Activated CD4-positive, alpha-beta memory T cell treated with anti-CD3 and anti-CD28 coated beads, Interleukin-2, amount 10 ng/mL, durations not matched to agents 7 days and 5 days (primary cell): ENCODE measurements around the gene FITM1. TPM values are rescaled to one million over a fixed set of nuclear protein-coding genes. Genes with fewer than 3 reads are reported as not detected.

Experiments used
- CTCF ChIA-PET: fragments of 350-600 bp; sonication (Branson Sonifier 250); formaldehyde crosslinking; loops from one replicate; lab custom pipeline; 2021; ENCODE audit warnings: antibody characterized with exemption, inconsistent platforms; lab: Charles Lee
- POLR2A ChIA-PET: fragments of 350-600 bp; sonication (Branson Sonifier 250); formaldehyde crosslinking; loops from one replicate; lab custom pipeline; 2021; ENCODE audit warnings: antibody characterized with exemption; lab: Charles Lee
- DNase-seq: peaks from one replicate; pipeline ENCODE4 v3.0.0-alpha.2; 2020
- H3K27ac Mint-ChIP-seq: one replicate; pipeline ENCODE4 v1.8.0; 2021; ENCODE audit warnings: mild to moderate bottlenecking, mixed read lengths
- H3K27me3 Mint-ChIP-seq: one replicate; pipeline ENCODE4 v1.8.0; 2021; ENCODE audit warnings: mixed read lengths
- H3K36me3 Mint-ChIP-seq: one replicate; pipeline ENCODE4 v1.8.0; 2021; ENCODE audit warnings: low read depth, mixed read lengths
- H3K4me1 Mint-ChIP-seq: one replicate; pipeline ENCODE4 v1.8.0; 2021; ENCODE audit warnings: mixed read lengths
- H3K4me3 Mint-ChIP-seq: one replicate; pipeline ENCODE4 v1.8.0; 2021; ENCODE audit warnings: mild to moderate bottlenecking, mixed read lengths
- H3K9me3 Mint-ChIP-seq: one replicate; pipeline ENCODE4 v1.8.0; 2021; ENCODE audit warnings: mixed read lengths
- total RNA-seq, 2 experiments: library from RNA; stranded (reverse); gene quantifications; one replicate each; pipeline ENCODE4 v1.2.3, GENCODE V29; 2021

Gene FITM1
- total RNA-seq, 2 experiments from 2014 or later, result 1.3 to 1.4 TPM

DNA sequence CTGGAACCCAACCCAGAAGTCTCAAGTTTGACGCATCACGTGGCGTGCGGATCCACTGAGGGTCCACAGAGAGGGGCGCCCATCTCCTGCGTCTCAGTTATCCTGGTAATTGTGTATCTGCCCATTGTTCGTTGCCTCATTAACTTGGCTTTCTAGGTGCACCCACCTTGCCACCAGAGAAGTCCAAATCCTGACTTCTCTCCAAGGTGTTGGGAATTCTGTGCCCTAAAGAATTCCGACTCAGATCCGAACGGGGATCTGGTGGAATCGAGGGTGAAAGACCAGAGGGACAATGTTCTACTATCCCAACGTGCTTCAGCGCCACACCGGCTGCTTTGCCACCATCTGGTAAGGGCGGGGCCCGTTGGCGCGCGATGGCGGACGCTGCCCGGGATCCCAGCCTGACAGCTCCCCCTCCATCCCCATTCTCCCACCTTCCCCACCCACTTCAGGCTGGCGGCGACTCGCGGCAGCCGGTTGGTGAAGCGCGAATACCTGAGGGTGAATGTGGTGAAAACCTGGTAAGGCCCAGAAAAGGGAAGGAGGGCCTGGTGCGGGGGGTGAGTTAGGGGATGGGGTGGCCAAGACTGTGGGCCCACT, 41.9 kb downstream of the FITM1 start:
- POLR2A ChIA-PET, result interaction anchor here (0.6 to 21.9 kb wide), 5 partner anchors 6 to 63 kb away, joined by 3 to 456 read pairs (median 8); partner anchors contain the start of genes DCAF11, IPO4, IRF9 and REC8
- Mint-ChIP-seq H3K27me3 (no peaks in the 10 kb centered on the region), H3K36me3 (peaks cover 62% of the 10 kb centered on the region), H3K4me3 (peak overlapping the region; percentile 46), H3K9me3 (no peaks in the 10 kb centered on the region), H3K27ac (peak overlapping the region; percentile 26), H3K4me1 (peaks cover 46% of the 10 kb centered on the region)
- DNase-seq, result no peak
- CTCF ChIA-PET, result no interaction called here

DNA sequence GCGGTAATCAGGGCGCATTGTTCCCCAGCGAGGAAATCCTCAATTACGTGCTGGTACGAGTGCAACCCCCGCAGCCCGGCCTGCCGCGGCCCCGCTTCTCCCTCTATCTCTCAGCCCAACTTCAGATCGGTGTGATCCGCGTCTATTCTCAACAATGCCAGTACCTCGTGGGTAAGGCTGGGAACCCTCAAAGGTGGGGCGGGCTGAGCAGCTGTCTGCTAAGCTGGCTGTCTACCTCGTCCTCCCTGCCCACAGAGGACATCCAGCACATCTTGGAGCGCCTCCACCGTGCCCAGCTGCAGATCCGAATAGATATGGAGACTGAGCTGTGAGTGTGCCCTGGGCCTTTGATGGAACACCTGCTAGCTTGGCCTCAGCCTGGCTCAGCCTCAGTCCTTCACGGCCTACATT, 42.4 kb downstream of the FITM1 start:
- peaks cover 62% of the 10 kb centered on the region for H3K36me3 Mint-ChIP-seq
- H3K27me3 Mint-ChIP-seq, result no peaks in the 10 kb centered on the region
- ChIA-PET POLR2A (interaction anchor here (1.0 to 21.9 kb wide), 5 partner anchors 6 to 69 kb away, joined by 3 to 456 read pairs (median 8); partner anchors contain the start of genes EMC9, IPO4, IRF9 and REC8), CTCF (no interaction called here)
- peaks cover 42% of the 10 kb centered on the region for H3K4me1 Mint-ChIP-seq
- peak overlapping the region; percentile 57 for H3K27ac Mint-ChIP-seq
- no peaks in the 10 kb centered on the region for H3K9me3 Mint-ChIP-seq
- no peak overlapping the region for H3K4me3 Mint-ChIP-seq
- no peak for DNase-seq

DNA sequence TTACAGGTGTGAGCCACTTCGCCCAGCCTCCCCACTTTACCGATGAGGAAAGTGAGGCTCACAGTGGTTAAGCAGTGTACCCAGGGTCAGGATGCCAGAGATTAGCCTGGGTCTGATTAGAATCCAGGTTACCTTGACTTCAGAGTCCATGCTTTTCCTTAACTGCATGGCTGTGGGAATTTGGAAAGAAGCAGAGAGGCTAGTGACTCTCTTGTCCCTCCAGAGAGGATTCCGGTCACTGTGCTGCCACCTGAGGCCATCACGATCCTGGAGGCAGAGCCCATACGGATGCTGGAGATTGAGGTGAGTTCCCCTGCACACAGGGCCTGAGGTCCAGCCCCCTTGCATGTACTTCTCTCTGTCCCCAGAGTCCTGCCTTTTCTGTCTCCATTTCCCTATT, 46.1 kb downstream of the FITM1 start:
- H3K27ac Mint-ChIP-seq, result no peak overlapping the region
- H3K27me3 Mint-ChIP-seq, result no peaks in the 10 kb centered on the region
- H3K4me3 Mint-ChIP-seq, result no peak overlapping the region

DNA sequence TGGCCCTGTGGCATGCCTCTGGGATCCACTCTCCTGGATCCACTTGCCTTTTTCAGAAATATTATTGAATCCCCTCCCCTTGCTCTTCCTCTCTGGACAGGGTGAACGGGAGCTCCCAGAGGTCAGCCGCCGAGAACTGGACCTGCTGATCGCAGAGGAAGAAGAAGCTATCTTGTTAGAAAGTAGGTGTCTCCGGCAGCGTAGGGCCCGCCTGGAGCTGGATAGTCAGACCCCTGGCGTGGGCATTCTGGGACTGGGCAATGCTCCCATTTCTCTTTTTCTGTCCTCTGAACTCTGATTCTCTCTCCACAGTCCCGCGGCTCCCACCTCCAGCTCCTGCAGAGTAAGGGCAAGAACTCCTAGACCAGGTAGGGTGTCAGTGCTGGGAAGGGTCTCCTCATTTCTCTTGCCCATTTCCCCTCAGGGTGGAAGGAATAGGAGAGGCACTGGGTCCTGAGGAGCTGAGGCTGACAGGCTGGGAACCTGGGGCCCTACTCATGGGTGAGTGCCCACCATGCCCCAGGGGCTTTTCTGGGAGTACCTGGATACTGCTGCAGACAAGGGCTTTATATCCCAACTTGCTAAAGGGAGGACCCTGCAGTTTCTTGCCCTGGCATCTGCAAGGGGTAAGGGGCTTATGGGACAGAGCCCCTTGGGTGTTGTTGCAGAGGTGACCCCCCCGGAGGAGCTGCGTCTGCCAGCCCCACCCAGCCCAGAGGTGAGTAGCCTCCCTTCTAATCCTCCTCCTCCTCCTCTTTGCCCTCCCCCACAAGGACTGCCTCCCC, 46.8 kb downstream of the FITM1 start:
- no peak for DNase-seq
- Mint-ChIP-seq H3K4me1 (peaks cover 14% of the 10 kb centered on the region), H3K27me3 (no peaks in the 10 kb centered on the region), H3K27ac (no peak overlapping the region), H3K36me3 (peaks cover 63% of the 10 kb centered on the region), H3K4me3 (no peak overlapping the region), H3K9me3 (no peaks in the 10 kb centered on the region)
- ChIA-PET CTCF (interaction anchor here (1.2 kb wide), 1 partner anchor 16 kb away, joined by 4 read pairs; the partner anchor contains the start of gene IRF9), POLR2A (interaction anchor here (0.8 to 21.9 kb wide), 6 partner anchors 10 to 63 kb away, joined by 3 to 456 read pairs (median 5); partner anchors contain the start of genes CHMP4A, DCAF11, EMC9 and IPO4)

More for the DNA sequence above, 46.1 kb downstream of the FITM1 start:
- CTCF ChIA-PET, result no interaction called here
- no peak for DNase-seq
- Mint-ChIP-seq H3K4me1 (peaks cover 20% of the 10 kb centered on the region), H3K36me3 (peaks cover 67% of the 10 kb centered on the region), H3K9me3 (no peaks in the 10 kb centered on the region)
- POLR2A ChIA-PET, result interaction anchor here (1.1 to 21.9 kb wide), 6 partner anchors 10 to 62 kb away, joined by 4 to 456 read pairs (median 8); partner anchors contain the start of genes DCAF11, EMC9, IPO4 and IRF9

DNA sequence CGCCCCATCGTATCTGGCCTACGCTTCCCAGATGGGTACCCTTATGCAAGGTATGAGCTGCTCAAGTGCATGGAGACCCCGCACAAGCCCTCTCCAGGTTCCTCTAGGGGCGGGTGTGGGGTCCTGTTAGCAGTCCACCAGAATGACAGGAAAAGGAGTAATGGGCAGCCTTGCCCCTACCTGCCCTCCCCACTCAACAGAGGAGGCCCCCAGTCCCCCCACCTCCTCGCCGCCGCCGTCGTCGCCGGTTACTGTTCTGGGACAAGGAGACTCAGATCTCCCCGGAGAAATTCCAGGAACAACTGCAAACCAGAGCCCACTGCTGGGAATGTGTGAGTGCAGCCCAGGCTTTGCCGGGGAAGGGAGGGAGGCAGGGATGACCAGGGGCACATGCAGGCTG, 47.4 kb downstream of the FITM1 start:
- POLR2A ChIA-PET, result interaction anchor here (0.8 to 21.9 kb wide), 5 partner anchors 9 to 63 kb away, joined by 3 to 456 read pairs (median 4); partner anchors contain the start of genes CHMP4A, DCAF11, IPO4 and IRF9
- H3K36me3 Mint-ChIP-seq, result peaks cover 65% of the 10 kb centered on the region

DNA sequence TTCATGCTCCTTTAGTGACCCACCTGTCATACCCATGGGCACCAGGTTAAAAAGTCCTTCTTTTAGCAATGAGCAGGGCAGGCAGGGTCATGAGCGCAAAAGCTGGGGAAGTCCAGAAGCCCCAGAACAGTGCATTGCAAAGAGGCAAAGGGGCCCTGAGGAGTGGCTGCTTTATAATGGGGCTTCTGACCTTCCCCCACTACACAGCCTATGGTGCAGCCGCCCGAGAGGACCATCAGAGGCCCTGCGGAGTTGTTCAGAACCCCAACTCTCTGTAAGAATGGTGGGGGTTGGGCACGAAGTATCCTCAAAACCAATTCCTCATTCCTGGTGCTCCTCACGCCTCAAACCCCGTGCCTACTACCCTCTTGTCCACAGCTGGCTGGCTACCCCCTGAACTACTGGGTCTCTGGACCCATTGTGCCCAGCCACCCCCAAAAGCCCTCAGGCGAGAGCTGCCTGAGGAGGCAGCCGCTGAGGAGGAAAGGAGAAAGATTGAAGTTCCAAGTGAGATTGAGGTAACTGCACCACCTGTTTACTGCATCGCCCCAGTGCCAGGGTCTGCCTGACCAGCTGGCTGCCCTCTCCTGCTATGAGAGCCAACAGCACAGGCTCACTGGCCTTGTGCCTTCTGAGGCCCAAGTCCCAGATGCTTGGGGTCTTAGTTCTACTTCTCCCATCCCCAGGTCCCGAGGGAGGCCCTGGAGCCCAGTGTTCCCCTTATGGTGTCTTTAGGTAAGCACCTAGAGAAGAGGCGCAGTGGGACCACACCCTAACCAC, 48.1 kb downstream of the FITM1 start:
- Mint-ChIP-seq H3K36me3 (peaks cover 65% of the 10 kb centered on the region), H3K27ac (no peak overlapping the region), H3K4me3 (no peak overlapping the region), H3K27me3 (no peaks in the 10 kb centered on the region), H3K9me3 (no peaks in the 10 kb centered on the region), H3K4me1 (peaks cover 13% of the 10 kb centered on the region)
- CTCF ChIA-PET, result interaction anchor here (2.6 kb wide), 1 partner anchor 17 kb away, joined by 10 read pairs; the partner anchor contains the start of gene IRF9
- DNase-seq, result no peak
- POLR2A ChIA-PET, result interaction anchor here (1.1 to 21.9 kb wide), 5 partner anchors 8 to 37 kb away, joined by 3 to 456 read pairs (median 11); partner anchors contain the start of genes IPO4, IRF9, MDP1 and REC8

More for the DNA sequence above, 47.4 kb downstream of the FITM1 start:
- H3K27ac Mint-ChIP-seq, result no peak overlapping the region
- CTCF ChIA-PET, result interaction anchor here (1.2 kb wide), 1 partner anchor 16 kb away, joined by 4 read pairs; the partner anchor contains the start of gene IRF9
- no peaks in the 10 kb centered on the region for H3K27me3 Mint-ChIP-seq
- peaks cover 13% of the 10 kb centered on the region for H3K4me1 Mint-ChIP-seq
- H3K9me3 Mint-ChIP-seq, result no peaks in the 10 kb centered on the region
- no peak for DNase-seq
- no peak overlapping the region for H3K4me3 Mint-ChIP-seq

DNA sequence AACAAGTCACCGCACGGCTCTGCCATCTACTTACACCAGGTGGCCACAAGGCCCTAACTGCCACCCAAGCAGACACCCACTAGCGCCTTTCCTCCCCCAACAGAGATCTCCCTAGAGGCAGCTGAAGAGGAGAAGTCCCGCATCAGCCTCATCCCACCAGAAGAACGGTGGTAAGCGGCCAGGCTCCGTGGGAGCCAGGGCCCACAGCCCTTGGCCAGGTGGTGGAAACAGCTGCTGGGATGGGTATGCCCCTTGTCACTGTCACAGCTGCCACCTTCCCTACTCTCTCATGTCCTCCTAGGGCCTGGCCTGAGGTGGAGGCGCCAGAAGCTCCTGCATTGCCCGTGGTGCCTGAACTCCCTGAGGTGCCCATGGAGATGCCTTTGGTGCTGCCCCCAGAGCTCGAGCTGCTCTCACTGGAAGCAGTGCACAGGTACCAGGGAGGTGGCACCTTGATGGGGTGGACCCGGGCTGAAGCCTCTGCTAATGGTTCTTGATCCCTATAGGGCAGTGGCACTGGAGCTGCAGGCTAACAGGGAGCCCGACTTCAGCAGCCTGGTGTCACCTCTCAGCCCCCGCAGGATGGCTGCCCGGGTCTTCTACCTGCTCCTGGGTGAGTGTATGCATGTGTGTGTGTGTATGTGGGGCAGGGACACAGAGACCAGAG, 49.0 kb downstream of the FITM1 start:
- Mint-ChIP-seq H3K27me3 (no peaks in the 10 kb centered on the region), H3K4me1 (peaks cover 11% of the 10 kb centered on the region), H3K27ac (no peak overlapping the region), H3K36me3 (peaks cover 64% of the 10 kb centered on the region), H3K9me3 (no peaks in the 10 kb centered on the region), H3K4me3 (no peak overlapping the region)
- POLR2A ChIA-PET, result interaction anchor here (1.1 to 21.9 kb wide), 6 partner anchors 7 to 65 kb away, joined by 3 to 456 read pairs (median 8); partner anchors contain the start of genes DCAF11, IPO4, IRF9 and MDP1
- CTCF ChIA-PET, result interaction anchor here (2.6 kb wide), 1 partner anchor 18 kb away, joined by 10 read pairs; the partner anchor contains the start of gene IRF9
- DNase-seq, result no peak

DNA sequence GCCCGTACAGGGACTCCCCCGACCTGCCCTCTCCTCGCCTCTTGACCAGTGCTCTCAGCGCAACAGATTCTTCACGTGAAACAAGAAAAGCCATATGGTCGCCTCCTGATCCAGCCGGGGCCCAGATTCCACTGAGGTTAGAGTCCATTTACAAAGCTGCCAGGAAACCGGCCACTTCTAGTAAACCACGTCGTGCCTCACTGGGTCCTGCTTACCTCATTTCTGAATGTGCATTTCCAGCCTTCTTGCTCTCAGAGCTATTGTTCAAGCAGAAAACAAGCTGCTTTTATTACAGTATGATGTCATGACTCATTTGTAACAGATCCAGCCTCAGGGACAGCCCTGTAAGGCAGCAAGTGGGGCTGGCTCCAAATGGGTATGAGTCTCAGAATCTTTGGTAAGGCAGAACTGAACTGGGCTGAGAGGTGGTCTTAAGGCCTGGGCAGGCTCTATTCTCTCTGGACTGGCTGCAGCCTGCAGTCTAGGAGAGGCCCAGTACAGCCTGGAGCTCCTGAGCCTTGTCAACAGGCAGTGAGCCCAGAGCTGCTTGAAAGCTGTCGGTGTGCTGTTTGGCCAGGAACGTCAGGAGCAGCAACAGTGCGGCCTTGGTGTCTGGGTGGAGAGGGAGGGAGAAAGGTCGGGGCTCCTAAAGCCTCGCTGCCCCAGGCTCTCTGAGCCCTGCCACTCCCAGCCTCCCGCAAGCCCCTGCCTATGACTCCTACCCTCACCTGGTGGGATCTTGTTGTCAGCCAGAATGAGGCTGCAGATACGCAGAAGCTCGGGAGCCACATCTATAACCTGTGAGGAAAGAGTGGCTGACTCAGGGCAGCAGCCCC, 49.7 kb downstream of the FITM1 start:
- peaks cover 3% of the 10 kb centered on the region for H3K4me1 Mint-ChIP-seq
- peaks cover 63% of the 10 kb centered on the region for H3K36me3 Mint-ChIP-seq
- no peak overlapping the region for H3K27ac Mint-ChIP-seq
- no peak for DNase-seq
- ChIA-PET CTCF (interaction anchor here (1.4 to 2.6 kb wide), 2 partner anchors 15 to 19 kb away, joined by 3 to 10 read pairs; partner anchors contain the start of genes IRF9 and TM9SF1), POLR2A (interaction anchor here (0.7 to 21.9 kb wide), 9 partner anchors 7 to 66 kb away, joined by 3 to 456 read pairs (median 4); partner anchors contain the start of genes DCAF11, EMC9, IPO4 and IRF9)
- no peaks in the 10 kb centered on the region for H3K9me3 Mint-ChIP-seq
- no peak overlapping the region for H3K4me3 Mint-ChIP-seq
- no peaks in the 10 kb centered on the region for H3K27me3 Mint-ChIP-seq

DNA sequence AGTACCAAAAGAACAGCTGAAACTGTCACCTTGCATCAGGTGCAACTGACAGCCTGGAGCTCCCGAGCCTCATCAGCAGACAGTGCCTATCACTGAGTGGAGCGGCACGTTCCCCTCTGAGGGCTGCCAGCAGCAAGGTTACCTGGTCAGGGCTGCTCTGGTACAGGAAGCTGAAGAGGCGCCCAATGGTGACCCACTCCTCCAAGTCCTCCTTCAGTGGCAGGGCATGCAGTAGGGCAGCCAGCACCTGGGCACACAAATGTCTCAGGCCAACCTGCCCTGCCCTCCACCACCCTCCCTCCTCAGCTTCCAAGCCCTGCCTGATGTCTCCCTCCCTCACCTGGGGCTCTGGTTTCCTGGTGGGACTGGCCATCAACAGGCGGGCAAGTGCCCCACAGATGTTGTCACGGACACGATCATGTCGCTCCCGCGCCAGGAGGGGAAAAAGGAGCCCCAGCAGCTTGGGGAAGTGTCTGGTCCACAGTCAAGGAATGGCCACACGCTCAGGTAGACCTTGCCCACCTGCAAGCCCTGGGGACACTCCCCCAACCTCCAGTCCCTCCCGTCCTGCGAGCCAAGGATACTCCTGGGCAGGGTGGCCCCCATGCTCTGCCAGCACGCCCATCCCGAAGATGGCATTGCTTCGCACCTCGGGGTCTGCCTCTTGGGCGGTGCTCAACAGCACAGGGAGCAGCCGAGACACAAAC, 51.1 kb downstream of the FITM1 start:
- Mint-ChIP-seq H3K4me3 (no peak overlapping the region), H3K36me3 (peaks cover 66% of the 10 kb centered on the region), H3K9me3 (no peaks in the 10 kb centered on the region), H3K4me1 (peaks cover 5% of the 10 kb centered on the region), H3K27me3 (no peaks in the 10 kb centered on the region), H3K27ac (no peak overlapping the region)
- ChIA-PET POLR2A (interaction anchor here (0.9 to 21.9 kb wide), 5 partner anchors 7 to 40 kb away, joined by 3 to 456 read pairs (median 4); partner anchors contain the start of genes EMC9, IPO4, IRF9 and REC8), CTCF (interaction anchor here (0.9 to 1.4 kb wide), 2 partner anchors 14 to 40 kb away, joined by 3 read pairs; partner anchors contain the start of genes EMC9 and TM9SF1)
- DNase-seq, result no peak
